Hepatocyte (in vitro differentiated cells): Measurements from ENCODE around the gene IGSF8. TPM values are rescaled to one million over a fixed set of nuclear protein-coding genes. Genes with fewer than 3 reads are reported as not detected.

Source experiments
- DNase-seq: peaks from one replicate; pipeline ENCODE4 v3.0.0-alpha.2; 2016; ENCODE audit warnings: low spot score
- H2AFZ ChIP-seq: fragments of 200-600 bp; sonication (generic); 2 replicates; pipeline ENCODE4 v1.6.0; 2016; ENCODE audit warnings: antibody characterized with exemption, mild to moderate bottlenecking
- H3K27ac ChIP-seq: fragments of 200-600 bp; sonication (generic); 2 replicates; pipeline ENCODE4 v1.5.1; 2016; ENCODE audit warnings: mild to moderate bottlenecking
- H3K27me3 ChIP-seq: fragments of 200-600 bp; sonication (generic); 2 replicates; pipeline ENCODE4 v1.6.1; 2016
- H3K36me3 ChIP-seq: fragments of 200-600 bp; sonication (generic); replicated peaks from 2 replicates; pipeline ENCODE4 v1.5.1; 2016; ENCODE audit warnings: low read depth; ENCODE audit not compliant: insufficient read depth
- H3K4me1 ChIP-seq: fragments of 200-600 bp; sonication (generic); 2 replicates; pipeline ENCODE4 v1.5.1; 2016; ENCODE audit warnings: mild to moderate bottlenecking, moderate library complexity; ENCODE audit not compliant: insufficient read depth
- H3K4me2 ChIP-seq: fragments of 200-600 bp; sonication (generic); 2 replicates; pipeline ENCODE4 v1.6.0; 2016
- H3K4me3 ChIP-seq: fragments of 200-600 bp; sonication (generic); 2 replicates; pipeline ENCODE4 v1.5.1; 2016; ENCODE audit warnings: mild to moderate bottlenecking
- H3K79me2 ChIP-seq: fragments of 200-600 bp; sonication (generic); 2 replicates; pipeline ENCODE4 v1.6.0; 2017; ENCODE audit warnings: mild to moderate bottlenecking
- H3K9me2 ChIP-seq: fragments of 200-600 bp; sonication (generic); replicated peaks from 2 replicates; pipeline ENCODE4 v1.6.0; 2017; ENCODE audit warnings: mild to moderate bottlenecking; ENCODE audit not compliant: insufficient read depth
- H3K9me3 ChIP-seq: fragments of 200-600 bp; sonication (generic); 2 replicates; pipeline ENCODE4 v1.5.1; 2016; ENCODE audit warnings: low read depth, mild to moderate bottlenecking
- H4K20me1 ChIP-seq: fragments of 200-600 bp; sonication (generic); 2 replicates; pipeline ENCODE4 v1.6.0; 2016; ENCODE audit warnings: mild to moderate bottlenecking; ENCODE audit not compliant: insufficient read depth, poor library complexity, severe bottlenecking
- EZH2 ChIP-seq: fragments of 200-600 bp; sonication (generic); IDR thresholded peaks from 2 replicates; pipeline ENCODE4 v1.6.1; 2016; ENCODE audit warnings: antibody characterized with exemption, mild to moderate bottlenecking, borderline replicate concordance
- EZH2phosphoT487 ChIP-seq: fragments of 200-600 bp; sonication (generic); IDR thresholded peaks from one replicate; pipeline ENCODE4 v1.6.1; 2018; ENCODE audit warnings: antibody characterized with exemption, mild to moderate bottlenecking, low read depth, moderate library complexity; ENCODE audit not compliant: unreplicated experiment, severe bottlenecking
- WGBS: methylation state at CpG from one replicate; pipeline ENCODE4 v1.1.6; 2016; ENCODE audit warnings: low lambda C conversion rate; ENCODE audit errors: missing lambda C conversion rate; 5-methylcytosine and 5-hydroxymethylcytosine counted together
- polyA plus RNA-seq: library from polyadenylated mRNA; unstranded; fragments of >200 nt; fragmentation: Nextera tagmentation; extraction: Ambion mirVana; gene quantifications from 2 replicates; pipeline ENCODE4 v1.2.1, GENCODE V29; 2016
- total RNA-seq: library from RNA; depleted of rRNA; stranded (reverse); fragments of >200 nt; gene quantifications from 2 replicates; pipeline ENCODE4 v1.2.3, GENCODE V29; 2014
- TF ChIP-seq, protein P1 (sequence below): fragments of 200-600 bp; sonication (generic); IDR thresholded peaks from 2 replicates; pipeline ENCODE4 v1.5.1; 2016; ENCODE audit warnings: antibody characterized with exemption, mild to moderate bottlenecking; ENCODE audit not compliant: poor library complexity

IGSF8 gene
- total and polyA plus RNA-seq, 2 experiments from 2014 or later = 36.8 to 54.1 TPM

DNA sequence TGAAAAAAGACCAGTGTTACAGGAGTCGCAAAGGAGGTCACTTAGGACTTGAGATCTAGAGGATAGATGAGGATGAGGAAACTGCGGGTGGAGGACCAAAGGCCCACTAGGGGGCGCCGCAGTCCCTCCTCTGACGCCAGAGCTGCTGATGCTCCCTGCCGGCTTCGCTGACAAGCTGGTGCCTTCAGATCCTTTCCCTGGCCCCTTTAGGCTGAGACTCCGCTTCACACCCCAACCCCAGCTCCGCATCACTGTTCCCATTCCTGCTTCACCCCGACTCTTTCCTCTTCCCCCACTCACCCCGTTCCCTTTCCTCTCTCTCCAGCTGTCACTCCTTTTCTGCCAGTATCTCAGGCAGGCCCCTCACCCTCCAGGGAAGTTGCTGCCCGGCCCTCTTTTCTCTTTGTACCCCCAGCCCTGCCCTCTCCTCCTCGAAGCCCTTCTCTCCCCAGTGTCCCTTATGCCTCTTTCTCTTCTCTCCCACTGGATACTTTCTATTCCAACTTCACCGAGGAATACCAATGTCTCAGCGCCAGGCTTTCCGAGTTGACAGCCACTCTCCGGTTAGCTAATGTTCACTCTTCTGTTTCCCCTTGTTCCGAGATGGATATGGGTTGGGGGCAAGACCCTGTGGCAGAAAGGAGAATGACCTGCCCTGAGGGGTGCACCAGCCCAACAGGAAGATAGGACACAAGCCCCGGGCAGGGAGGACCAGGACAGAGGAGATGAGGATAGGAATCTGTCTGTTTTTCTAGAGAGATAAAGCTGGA, 12.5 kb downstream of the IGSF8 start:
- no peaks in the 10 kb centered on the region for H4K20me1 ChIP-seq
- peak; percentile 91 for DNase-seq
- H3K36me3 ChIP-seq = no peaks in the 10 kb centered on the region
- H2AFZ ChIP-seq = no peak overlapping the region
- no peaks in the 10 kb centered on the region for H3K9me3 ChIP-seq
- WGBS = 43% methylated on average over 19 of the region's 19 CpGs
- no peaks in the 10 kb centered on the region for H3K79me2 ChIP-seq
- peaks cover 27% of the 10 kb centered on the region for H3K27me3 ChIP-seq
- no peaks in the 10 kb centered on the region for H3K9me2 ChIP-seq
- H3K4me1 ChIP-seq = no peaks in the 10 kb centered on the region
- no peak overlapping the region for H3K4me3 ChIP-seq
- no peak overlapping the region for H3K27ac ChIP-seq
- TF ChIP-seq, protein P1, sequence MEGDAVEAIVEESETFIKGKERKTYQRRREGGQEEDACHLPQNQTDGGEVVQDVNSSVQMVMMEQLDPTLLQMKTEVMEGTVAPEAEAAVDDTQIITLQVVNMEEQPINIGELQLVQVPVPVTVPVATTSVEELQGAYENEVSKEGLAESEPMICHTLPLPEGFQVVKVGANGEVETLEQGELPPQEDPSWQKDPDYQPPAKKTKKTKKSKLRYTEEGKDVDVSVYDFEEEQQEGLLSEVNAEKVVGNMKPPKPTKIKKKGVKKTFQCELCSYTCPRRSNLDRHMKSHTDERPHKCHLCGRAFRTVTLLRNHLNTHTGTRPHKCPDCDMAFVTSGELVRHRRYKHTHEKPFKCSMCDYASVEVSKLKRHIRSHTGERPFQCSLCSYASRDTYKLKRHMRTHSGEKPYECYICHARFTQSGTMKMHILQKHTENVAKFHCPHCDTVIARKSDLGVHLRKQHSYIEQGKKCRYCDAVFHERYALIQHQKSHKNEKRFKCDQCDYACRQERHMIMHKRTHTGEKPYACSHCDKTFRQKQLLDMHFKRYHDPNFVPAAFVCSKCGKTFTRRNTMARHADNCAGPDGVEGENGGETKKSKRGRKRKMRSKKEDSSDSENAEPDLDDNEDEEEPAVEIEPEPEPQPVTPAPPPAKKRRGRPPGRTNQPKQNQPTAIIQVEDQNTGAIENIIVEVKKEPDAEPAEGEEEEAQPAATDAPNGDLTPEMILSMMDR = peak; percentile 74
- TF ChIP-seq EZH2phosphoT487 = no peak
- no peak overlapping the region for H3K4me2 ChIP-seq

DNA sequence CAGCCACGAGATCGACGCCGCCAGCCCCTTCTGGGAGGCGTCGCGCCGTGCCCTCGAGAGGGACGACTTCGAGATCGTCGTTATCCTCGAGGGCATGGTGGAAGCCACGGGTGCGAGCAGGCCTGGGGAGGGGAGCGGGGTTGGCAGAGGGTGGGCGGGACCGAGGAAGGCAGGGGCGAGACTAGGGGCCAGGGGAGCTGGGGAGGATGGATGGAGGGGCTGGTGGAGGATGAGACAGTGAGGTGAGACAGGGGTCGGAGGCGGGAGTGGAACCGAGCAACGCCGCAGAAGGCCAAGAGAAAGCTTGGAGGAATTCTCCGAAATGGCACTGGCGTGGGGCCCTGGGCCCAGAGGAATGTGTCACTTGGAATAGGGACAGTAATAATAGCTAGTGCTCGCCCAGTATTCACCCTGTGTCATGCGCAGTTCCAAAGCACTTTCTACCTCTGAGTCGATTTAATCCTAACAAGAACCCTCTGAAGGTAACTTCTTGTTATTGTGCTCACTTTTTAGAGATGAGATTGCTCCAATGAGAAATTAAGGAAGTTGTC, 13.6 kb downstream of the IGSF8 start:
- Histone ChIP-seq H3K27ac (no peak overlapping the region), H3K9me3 (no peaks in the 10 kb centered on the region), H4K20me1 (no peaks in the 10 kb centered on the region), H3K27me3 (peaks cover 38% of the 10 kb centered on the region), H3K4me3 (no peak overlapping the region), H3K4me1 (no peaks in the 10 kb centered on the region), H3K9me2 (no peaks in the 10 kb centered on the region), H3K36me3 (no peaks in the 10 kb centered on the region), H2AFZ (no peak overlapping the region), H3K4me2 (no peak overlapping the region), H3K79me2 (no peaks in the 10 kb centered on the region)
- no peak for DNase-seq
- WGBS = 98% methylated on average over 21 of the region's 30 CpGs
- TF ChIP-seq EZH2phosphoT487 (no peak), EZH2 (no peak)
- TF ChIP-seq, protein P1 = no peak

DNA sequence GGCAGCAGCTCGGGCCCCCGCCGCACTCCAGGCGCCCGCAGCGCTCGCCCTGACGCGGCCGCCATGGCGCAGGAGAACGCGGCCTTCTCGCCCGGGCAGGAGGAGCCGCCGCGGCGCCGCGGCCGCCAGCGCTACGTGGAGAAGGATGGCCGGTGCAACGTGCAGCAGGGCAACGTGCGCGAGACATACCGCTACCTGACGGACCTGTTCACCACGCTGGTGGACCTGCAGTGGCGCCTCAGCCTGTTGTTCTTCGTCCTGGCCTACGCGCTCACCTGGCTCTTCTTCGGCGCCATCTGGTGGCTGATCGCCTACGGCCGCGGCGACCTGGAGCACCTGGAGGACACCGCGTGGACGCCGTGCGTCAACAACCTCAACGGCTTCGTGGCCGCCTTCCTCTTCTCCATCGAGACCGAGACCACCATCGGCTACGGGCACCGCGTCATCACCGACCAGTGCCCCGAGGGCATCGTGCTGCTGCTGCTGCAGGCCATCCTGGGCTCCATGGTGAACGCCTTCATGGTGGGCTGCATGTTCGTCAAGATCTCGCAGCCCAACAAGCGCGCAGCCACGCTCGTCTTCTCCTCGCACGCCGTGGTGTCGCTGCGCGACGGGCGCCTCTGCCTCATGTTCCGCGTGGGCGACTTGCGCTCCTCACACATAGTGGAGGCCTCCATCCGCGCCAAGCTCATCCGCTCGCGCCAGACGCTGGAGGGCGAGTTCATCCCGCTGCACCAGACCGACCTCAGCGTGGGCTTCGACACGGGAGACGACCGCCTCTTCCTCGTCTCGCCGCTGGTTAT, 14.2 kb downstream of the IGSF8 start:
- Histone ChIP-seq H3K27me3 (peaks cover 44% of the 10 kb centered on the region), H3K9me3 (no peaks in the 10 kb centered on the region), H3K4me3 (no peak overlapping the region), H3K4me1 (no peaks in the 10 kb centered on the region), H4K20me1 (no peaks in the 10 kb centered on the region), H3K9me2 (no peaks in the 10 kb centered on the region), H3K4me2 (peak overlapping the region; percentile 72), H3K27ac (no peak overlapping the region), H3K36me3 (no peaks in the 10 kb centered on the region), H3K79me2 (no peaks in the 10 kb centered on the region), H2AFZ (peak overlapping the region; percentile 45)
- DNase-seq = peak; percentile 87
- TF ChIP-seq, protein P1 = peak; percentile 76
- no peak for TF ChIP-seq EZH2
- TF ChIP-seq EZH2phosphoT487 = no peak
- 38% methylated on average over 94 of the region's 96 CpGs for WGBS
